Suprapubic skin (tissue), 4 donors: Measurements from ENCODE around the gene ALDH3A2. TPM values are rescaled to one million over a fixed set of nuclear protein-coding genes. Genes with fewer than 3 reads are reported as not detected.

Source experiments
- DNase-seq, 2 donors: peaks; one replicate each; pipeline ENCODE4 v3.0.0-alpha.2; 2019; ENCODE audit warnings: low spot score in 2 of 2
- H3K27ac ChIP-seq: fragments of 200-600 bp; sonication (generic); one replicate; pipeline ENCODE4 v1.5.1; 2019
- H3K27me3 ChIP-seq: fragments of 200-600 bp; sonication (generic); one replicate; pipeline ENCODE4 v1.5.1; 2019
- H3K36me3 ChIP-seq: fragments of 200-600 bp; sonication (generic); one replicate; pipeline ENCODE4 v1.5.1; 2019
- H3K4me1 ChIP-seq: fragments of 200-600 bp; sonication (generic); one replicate; pipeline ENCODE4 v1.5.1; 2019
- H3K4me3 ChIP-seq: fragments of 200-600 bp; sonication (generic); one replicate; pipeline ENCODE4 v1.5.1; 2019; ENCODE audit warnings: mild to moderate bottlenecking
- H3K9me3 ChIP-seq: fragments of 200-600 bp; sonication (generic); one replicate; pipeline ENCODE4 v1.5.1; 2019
- CTCF ChIP-seq, 2 donors: fragments of 200-600 bp in 1 of 2; fragments of 450-650 bp in 1 of 2; sonication (generic) in 1 of 2; IDR thresholded peaks; one replicate each; pipeline ENCODE4 v1.5.1; 2016 to 2019; ENCODE audit warnings: antibody characterized with exemption in 2 of 2, mild to moderate bottlenecking in 1 of 2, moderate library complexity in 1 of 2
- EP300 ChIP-seq: sonication (generic); formaldehyde crosslinking; IDR thresholded peaks from one replicate; pipeline ENCODE4 v1.6.1; 2017; ENCODE audit warnings: antibody characterized with exemption
- POLR2A ChIP-seq, 2 donors: fragments of 450-650 bp; IDR thresholded peaks; one replicate each; pipeline ENCODE4 v1.6.1; 2017; ENCODE audit warnings: antibody characterized with exemption in 2 of 2, mild to moderate bottlenecking in 2 of 2, moderate library complexity in 2 of 2
- POLR2AphosphoS5 ChIP-seq, 3 donors: sonication (generic); formaldehyde crosslinking; IDR thresholded peaks; one replicate each; pipeline ENCODE4 v1.6.1; 2017; ENCODE audit warnings: antibody characterized with exemption in 3 of 3
- WGBS: methylation state at CpG from one replicate; pipeline ENCODE4 v1.1.5; 2018; 5-methylcytosine and 5-hydroxymethylcytosine counted together
- total RNA-seq, 4 donors: library from RNA; depleted of rRNA; stranded (reverse); fragments of >200 nt; gene quantifications; one replicate each; pipeline ENCODE4 v1.1.0, GENCODE V29; 2016

Gene ALDH3A2
- total RNA-seq, 4 donors from 2014 or later, result 493 to 1,000 (median 626) TPM

DNA sequence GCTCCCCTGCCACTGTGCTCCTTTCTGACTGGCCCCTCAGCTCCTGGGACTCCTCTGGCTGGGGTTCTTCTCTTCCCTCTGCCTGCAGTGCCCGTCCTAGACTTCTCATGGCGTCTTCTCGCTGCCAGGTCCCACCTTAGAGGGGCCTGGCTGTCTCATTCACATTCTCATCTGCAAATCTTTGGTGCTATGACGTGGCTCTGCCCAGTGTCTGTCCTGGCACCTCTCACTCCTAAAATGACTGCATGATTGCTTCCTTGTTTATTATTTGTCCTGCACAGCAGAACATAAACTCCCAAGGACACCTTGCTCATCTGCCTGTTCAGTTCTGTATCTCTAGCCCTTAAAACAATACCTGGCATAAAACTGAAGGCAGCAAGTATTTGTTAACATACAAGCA is 18.5 kb upstream of the ALDH3A2 start:
- 83% methylated on average over 4 of the region's 4 CpGs for WGBS
- H3K4me1 ChIP-seq, result no peaks in the 10 kb centered on the region
- H3K4me3 ChIP-seq, result no peak overlapping the region
- H3K27ac ChIP-seq, result no peak overlapping the region
- H3K27me3 ChIP-seq, result no peaks in the 10 kb centered on the region
- H3K36me3 ChIP-seq, result no peaks in the 10 kb centered on the region
- no peak for TF ChIP-seq POLR2A (IDR thresholded peaks at IDR 0.05)
- no peak for TF ChIP-seq EP300
- no peak for DNase-seq
- H3K9me3 ChIP-seq, result no peaks in the 10 kb centered on the region

DNA sequence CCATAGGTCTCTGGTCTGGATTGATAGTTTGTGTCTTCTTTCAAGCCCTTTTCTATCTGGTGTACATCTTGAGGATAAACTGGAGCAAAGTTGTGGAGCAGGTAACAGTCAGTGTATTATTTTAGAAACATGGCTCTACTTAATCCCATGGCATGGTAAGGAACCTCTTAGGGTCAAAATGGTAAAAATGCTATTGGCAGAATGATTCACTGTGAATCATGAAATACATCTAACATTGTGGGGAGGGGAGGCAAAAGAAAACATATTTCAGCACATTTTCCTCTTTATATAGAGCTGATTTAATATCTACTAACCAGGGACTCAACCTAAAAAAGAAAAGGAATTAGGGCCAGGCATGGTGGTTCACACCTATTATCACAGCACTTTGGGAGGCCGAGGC is 17.9 kb upstream of the ALDH3A2 start:
- 96% methylated on average over 1 of the region's 1 CpG for WGBS
- TF ChIP-seq POLR2A (IDR thresholded peaks at IDR 0.05) (no peak), POLR2AphosphoS5 (IDR thresholded peaks at IDR 0.05) (no peak), EP300 (no peak), CTCF (IDR thresholded peaks at IDR 0.05) (no peak)

GRCh38 chr17:19631905-19632304 is 16.6 kb upstream of the ALDH3A2 start:
- 88% methylated on average over 2 of the region's 2 CpGs for WGBS
- no peaks in the 10 kb centered on the region for H3K27me3 ChIP-seq
- no peak for TF ChIP-seq POLR2AphosphoS5 (IDR thresholded peaks at IDR 0.05)
- TF ChIP-seq POLR2A (IDR thresholded peaks at IDR 0.05), result no peak
- TF ChIP-seq EP300, result no peak
- TF ChIP-seq CTCF (IDR thresholded peaks at IDR 0.05), result no peak

More for the DNA sequence above, 17.9 kb upstream of the ALDH3A2 start:
- Histone ChIP-seq H3K9me3 (no peaks in the 10 kb centered on the region), H3K27me3 (no peaks in the 10 kb centered on the region), H3K36me3 (no peaks in the 10 kb centered on the region), H3K27ac (no peak overlapping the region), H3K4me1 (no peaks in the 10 kb centered on the region), H3K4me3 (no peak overlapping the region)
- no peak for DNase-seq

DNA sequence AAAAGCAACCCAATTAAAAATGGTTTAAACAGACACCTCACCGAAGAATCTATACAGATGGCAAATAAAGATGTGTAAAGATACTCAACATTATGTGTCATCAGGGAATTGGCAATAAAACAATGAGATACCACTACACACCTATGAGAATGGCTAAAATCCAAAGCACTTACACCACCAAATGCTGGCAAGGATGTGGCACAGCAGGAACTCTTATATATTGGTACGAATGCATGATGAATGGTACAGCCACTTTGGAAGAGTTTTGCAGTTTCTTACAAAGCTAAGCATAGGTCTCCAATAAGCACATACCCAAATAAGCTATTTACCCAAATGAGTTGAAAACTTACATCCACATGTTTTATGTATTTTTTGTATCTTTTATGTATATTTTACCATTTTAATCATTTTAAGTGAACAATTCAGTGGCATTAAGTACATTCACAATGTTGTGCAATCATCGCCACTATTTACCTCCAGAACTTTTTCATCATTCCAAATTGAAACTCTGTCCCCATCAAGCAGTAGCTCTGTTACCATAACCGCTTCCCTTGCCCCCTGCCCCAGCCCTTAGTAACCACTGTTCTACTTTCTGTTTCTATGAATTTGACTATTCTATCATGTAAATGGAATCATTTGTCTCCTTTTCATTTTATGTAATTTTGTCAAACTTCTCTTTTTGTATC is 6.7 kb upstream of the ALDH3A2 start:
- no peak for TF ChIP-seq POLR2A (IDR thresholded peaks at IDR 0.05)
- no peak for TF ChIP-seq POLR2AphosphoS5 (IDR thresholded peaks at IDR 0.05)
- no peak for TF ChIP-seq CTCF (IDR thresholded peaks at IDR 0.05)
- TF ChIP-seq EP300, result no peak
- Histone ChIP-seq H3K9me3 (no peaks in the 10 kb centered on the region), H3K27ac (no peak overlapping the region), H3K4me3 (no peak overlapping the region), H3K36me3 (no peaks in the 10 kb centered on the region), H3K4me1 (peaks cover 32% of the 10 kb centered on the region), H3K27me3 (no peaks in the 10 kb centered on the region)
- no peak for DNase-seq
- 65% methylated on average over 4 of the region's 4 CpGs for WGBS

More at GRCh38 chr17:19631905-19632304, 16.6 kb upstream of the ALDH3A2 start:
- Histone ChIP-seq H3K27ac (no peak overlapping the region), H3K4me3 (no peak overlapping the region), H3K36me3 (no peaks in the 10 kb centered on the region), H3K4me1 (no peaks in the 10 kb centered on the region), H3K9me3 (no peaks in the 10 kb centered on the region)
- no peak for DNase-seq

GRCh38 chr17:19642373-19642893 is 6.1 kb upstream of the ALDH3A2 start:
- no peaks in the 10 kb centered on the region for H3K27me3 ChIP-seq
- 51% methylated on average over 5 of the region's 5 CpGs for WGBS
- H3K4me1 ChIP-seq, result peaks cover 38% of the 10 kb centered on the region
- H3K9me3 ChIP-seq, result no peaks in the 10 kb centered on the region
- H3K27ac ChIP-seq, result no peak overlapping the region
- H3K36me3 ChIP-seq, result no peaks in the 10 kb centered on the region
- no peak overlapping the region for H3K4me3 ChIP-seq
- no peak for TF ChIP-seq POLR2AphosphoS5 (IDR thresholded peaks at IDR 0.05)
- no peak for TF ChIP-seq EP300
- TF ChIP-seq POLR2A (IDR thresholded peaks at IDR 0.05), result no peak
- TF ChIP-seq CTCF (IDR thresholded peaks at IDR 0.05), result no peak
- DNase-seq, result no peak
